ENCODE data around the gene NT5DC3.

Gene NT5DC3

GRCh38 chr12:103820361-103820760, 20.7 kb downstream of the NT5DC3 start:
- ATAC-seq = no peak
- no peak for TF ChIP-seq GLIS3 (CRISPR knock-in tag; IDR thresholded peaks at IDR 0.05)
- no peak for TF ChIP-seq ESRRG (CRISPR knock-in tag; IDR thresholded peaks at IDR 0.05)
- TF ChIP-seq TSHZ2 (CRISPR knock-in tag; IDR thresholded peaks at IDR 0.05) = no peak
- no peak for TF ChIP-seq PATZ1 (CRISPR knock-in tag; IDR thresholded peaks at IDR 0.05; ENCODE audit: borderline replicate concordance)
- TF ChIP-seq RARB (CRISPR knock-in tag; IDR thresholded peaks at IDR 0.05) = no peak
- no peak for TF ChIP-seq ZNF8 (CRISPR knock-in tag; IDR thresholded peaks at IDR 0.05)
- no peak for TF ChIP-seq SNAI2 (CRISPR knock-in tag; IDR thresholded peaks at IDR 0.05)
- no peak for TF ChIP-seq ZNF70 (CRISPR knock-in tag; IDR thresholded peaks at IDR 0.05)
- no peak for TF ChIP-seq CREB5 (CRISPR knock-in tag; IDR thresholded peaks at IDR 0.05; ENCODE audit: low read depth)
- no peak for TF ChIP-seq CSDC2 (CRISPR knock-in tag; IDR thresholded peaks at IDR 0.05)
- no peak for TF ChIP-seq ZFP3 (CRISPR knock-in tag; IDR thresholded peaks at IDR 0.05)
- TF ChIP-seq TOX (CRISPR knock-in tag; IDR thresholded peaks at IDR 0.05; ENCODE audit: borderline replicate concordance) = no peak
- no peak for TF ChIP-seq ZC3H10 (CRISPR knock-in tag; IDR thresholded peaks at IDR 0.05)
- no peak for TF ChIP-seq TCF4 (CRISPR knock-in tag; IDR thresholded peaks at IDR 0.05; ENCODE audit: borderline replicate concordance)
- TF ChIP-seq POU6F1 (CRISPR knock-in tag; IDR thresholded peaks at IDR 0.05; ENCODE audit: borderline replicate concordance, low read depth) = no peak
- TF ChIP-seq ISL1 (CRISPR knock-in tag; IDR thresholded peaks at IDR 0.05) = no peak
- no peak for TF ChIP-seq BACH2 (CRISPR knock-in tag; IDR thresholded peaks at IDR 0.05; ENCODE audit: borderline replicate concordance)
- TF ChIP-seq ZFP30 (CRISPR knock-in tag; IDR thresholded peaks at IDR 0.05) = no peak
- TF ChIP-seq ARNTL (CRISPR knock-in tag; IDR thresholded peaks at IDR 0.05; ENCODE audit: borderline replicate concordance, low read depth) = no peak

GRCh38 chr12:103819892-103820291, 21.1 kb downstream of the NT5DC3 start:
- TF ChIP-seq CSDC2 (CRISPR knock-in tag; IDR thresholded peaks at IDR 0.05) = no peak
- no peak for TF ChIP-seq ZNF8 (CRISPR knock-in tag; IDR thresholded peaks at IDR 0.05)
- no peak for TF ChIP-seq TCF4 (CRISPR knock-in tag; IDR thresholded peaks at IDR 0.05; ENCODE audit: borderline replicate concordance)
- TF ChIP-seq ARNTL (CRISPR knock-in tag; IDR thresholded peaks at IDR 0.05; ENCODE audit: borderline replicate concordance, low read depth) = no peak
- no peak for TF ChIP-seq ZFP3 (CRISPR knock-in tag; IDR thresholded peaks at IDR 0.05)
- TF ChIP-seq TOX (CRISPR knock-in tag; IDR thresholded peaks at IDR 0.05; ENCODE audit: borderline replicate concordance) = no peak
- TF ChIP-seq PPARA (CRISPR knock-in tag; IDR thresholded peaks at IDR 0.05; ENCODE audit: borderline replicate concordance) = no peak
- no peak for TF ChIP-seq OSR1 (CRISPR knock-in tag; IDR thresholded peaks at IDR 0.05)
- no peak for TF ChIP-seq ZC3H10 (CRISPR knock-in tag; IDR thresholded peaks at IDR 0.05)
- TF ChIP-seq ZNF565 (CRISPR knock-in tag; conservative IDR thresholded peaks at IDR 0.05; ENCODE audit: low read depth) = no peak
- TF ChIP-seq ESRRG (CRISPR knock-in tag; IDR thresholded peaks at IDR 0.05) = no peak
- no peak for TF ChIP-seq TSHZ2 (CRISPR knock-in tag; IDR thresholded peaks at IDR 0.05)
- no peak for ATAC-seq

Measured in SK-N-SH treated with all-trans-retinoic acid at 6 μM for 48 hours (cell line).